NT2/D1 (cell line): ENCODE results near the gene RAB5B.

Experiments used
- DNase-seq: peaks from one replicate; pipeline ENCODE4 v3.0.0-alpha.2; 2011; ENCODE audit warnings: low read depth, low spot score
- H3K27me3 ChIP-seq: 2 replicates; pipeline ENCODE4 v1.6.0; 2011; ENCODE audit warnings: mild to moderate bottlenecking; ENCODE audit not compliant: insufficient read length, insufficient read depth
- H3K36me3 ChIP-seq: 2 replicates; pipeline ENCODE4 v1.6.1; 2011; ENCODE audit warnings: mild to moderate bottlenecking, low read length, mixed read lengths; ENCODE audit not compliant: insufficient read depth, insufficient read length
- H3K4me1 ChIP-seq: 2 replicates; pipeline ENCODE4 v1.5.1; 2011; ENCODE audit not compliant: insufficient read depth, insufficient read length
- H3K4me3 ChIP-seq: 2 replicates; pipeline ENCODE4 v1.5.1; 2011; ENCODE audit warnings: low read depth; ENCODE audit not compliant: insufficient read length
- H3K9ac ChIP-seq: 2 replicates; pipeline ENCODE4 v1.6.0; 2011; ENCODE audit warnings: low read depth; ENCODE audit not compliant: insufficient read length
- H3K9me3 ChIP-seq: 2 replicates; pipeline ENCODE4 v1.5.1; 2011; ENCODE audit warnings: mild to moderate bottlenecking, low read length; ENCODE audit not compliant: insufficient read depth
- SUZ12 ChIP-seq: IDR thresholded peaks from 2 replicates; pipeline ENCODE4 v1.6.1; 2011; ENCODE audit not compliant: insufficient read length, insufficient read depth; ENCODE audit errors: extremely low read depth
- YY1 ChIP-seq: IDR thresholded peaks from 2 replicates; pipeline ENCODE4 v1.6.1; 2011; ENCODE audit not compliant: insufficient read length, insufficient read depth
- ZNF274 ChIP-seq: IDR thresholded peaks from 2 replicates; pipeline ENCODE4 v1.6.1; 2011; ENCODE audit warnings: mild to moderate bottlenecking, low read depth, low read length

Gene RAB5B

GRCh38 chr12:55973599-55974307, at the start of gene RAB5B:
TSS of gene RAB5B (plus strand) at chr12:55974078. CDS start at chr12:55986961, 12,883 bp downstream.
- Histone ChIP-seq H3K36me3 (peaks cover 59% of the 10 kb centered on the region), H3K4me1 (peaks cover 3% of the 10 kb centered on the region), H3K9me3 (no peaks in the 10 kb centered on the region), H3K9ac (peak within 1 kb of the TSS; percentile 99), H3K27me3 (no peaks in the 10 kb centered on the region), H3K4me3 (peak within 1 kb of the TSS; percentile 95)
- DNase-seq, result peak; percentile 100
- TF ChIP-seq YY1, result no peak
- no peak for TF ChIP-seq SUZ12
- no peak for TF ChIP-seq ZNF274

- H3K9ac ChIP-seq, result no peak overlapping the region
- H3K36me3 ChIP-seq, result peaks cover 44% of the 10 kb centered on the region
- H3K4me1 ChIP-seq, result peaks cover 2% of the 10 kb centered on the region
- no peaks in the 10 kb centered on the region for H3K27me3 ChIP-seq
- no peaks in the 10 kb centered on the region for H3K9me3 ChIP-seq
- H3K4me3 ChIP-seq, result no peak overlapping the region
- no peak for DNase-seq
- TF ChIP-seq SUZ12 (no peak), ZNF274 (no peak), YY1 (no peak)
Measured at GRCh38 chr12:55925371-55925770, 48.5 kb upstream of the RAB5B start.

- Histone ChIP-seq H3K4me1 (peaks cover 4% of the 10 kb centered on the region), H3K36me3 (peaks cover 39% of the 10 kb centered on the region)
Measured at GRCh38 chr12:55925870-55926737, 47.8 kb upstream of the RAB5B start.

GRCh38 chr12:55926738-55927587, 46.9 kb upstream of the RAB5B start:
- H3K9me3 ChIP-seq, result no peaks in the 10 kb centered on the region
- H3K9ac ChIP-seq, result peak overlapping the region; percentile 97
- H3K4me1 ChIP-seq, result peaks cover 7% of the 10 kb centered on the region
- peaks cover 12% of the 10 kb centered on the region for H3K27me3 ChIP-seq
- peak overlapping the region; percentile 98 for H3K4me3 ChIP-seq
- peak; percentile 92 for DNase-seq
- no peak for TF ChIP-seq SUZ12
- no peak for TF ChIP-seq ZNF274
- TF ChIP-seq YY1, result peak; percentile 88
- H3K36me3 ChIP-seq, result peaks cover 35% of the 10 kb centered on the region

More at GRCh38 chr12:55925870-55926737, 47.8 kb upstream of the RAB5B start:
- Histone ChIP-seq H3K4me3 (peak overlapping the region; percentile 98), H3K27me3 (peaks cover 3% of the 10 kb centered on the region), H3K9me3 (no peaks in the 10 kb centered on the region), H3K9ac (peak overlapping the region; percentile 97)
- no peak for TF ChIP-seq SUZ12
- TF ChIP-seq YY1, result no peak
- no peak for TF ChIP-seq ZNF274
- no peak for DNase-seq

GRCh38 chr12:55927588-55928502, 46.0 kb upstream of the RAB5B start, which contains the start of gene PYM1:
TSS of gene PYM1 (minus strand) at chr12:55927894. CDS start at chr12:55927761, 133 bp downstream.
- Histone ChIP-seq H3K4me3 (peak within 1 kb of the TSS; percentile 98), H3K9ac (peak within 1 kb of the TSS; percentile 97), H3K9me3 (no peaks in the 10 kb centered on the region), H3K36me3 (peaks cover 26% of the 10 kb centered on the region), H3K4me1 (peaks cover 7% of the 10 kb centered on the region), H3K27me3 (peaks cover 21% of the 10 kb centered on the region)
- peak; percentile 72 for DNase-seq
- TF ChIP-seq ZNF274 (no peak), SUZ12 (no peak), YY1 (no peak)

GRCh38 chr12:55929306-55929791, 44.5 kb upstream of the RAB5B start:
- no peak for TF ChIP-seq SUZ12
- TF ChIP-seq ZNF274, result no peak
- no peak for TF ChIP-seq YY1
- Histone ChIP-seq H3K4me3 (no peak overlapping the region), H3K27me3 (peaks cover 31% of the 10 kb centered on the region), H3K4me1 (peaks cover 5% of the 10 kb centered on the region), H3K36me3 (peaks cover 18% of the 10 kb centered on the region), H3K9me3 (no peaks in the 10 kb centered on the region), H3K9ac (no peak overlapping the region)
- DNase-seq, result no peak
